A549 treated with Mapracorat at 1 μM for 4 hours (cell line): Measurements from ENCODE around the gene RPUSD3. TPM values are rescaled to one million over a fixed set of nuclear protein-coding genes. Genes with fewer than 3 reads are reported as not detected.

Experiments used
- total RNA-seq: library from RNA; stranded (reverse); fragments of 200-300 nt; extraction: Qiagen RNA extraction; gene quantifications from 5 replicates; pipeline ENCODE4 v1.2.3, GENCODE V29; 2022

Gene RPUSD3, protein sequence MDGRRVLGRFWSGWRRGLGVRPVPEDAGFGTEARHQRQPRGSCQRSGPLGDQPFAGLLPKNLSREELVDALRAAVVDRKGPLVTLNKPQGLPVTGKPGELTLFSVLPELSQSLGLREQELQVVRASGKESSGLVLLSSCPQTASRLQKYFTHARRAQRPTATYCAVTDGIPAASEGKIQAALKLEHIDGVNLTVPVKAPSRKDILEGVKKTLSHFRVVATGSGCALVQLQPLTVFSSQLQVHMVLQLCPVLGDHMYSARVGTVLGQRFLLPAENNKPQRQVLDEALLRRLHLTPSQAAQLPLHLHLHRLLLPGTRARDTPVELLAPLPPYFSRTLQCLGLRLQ
- 50.4 to 59.0 TPM (median 55.8 TPM) in 5 replicates for total RNA-seq

DNA sequence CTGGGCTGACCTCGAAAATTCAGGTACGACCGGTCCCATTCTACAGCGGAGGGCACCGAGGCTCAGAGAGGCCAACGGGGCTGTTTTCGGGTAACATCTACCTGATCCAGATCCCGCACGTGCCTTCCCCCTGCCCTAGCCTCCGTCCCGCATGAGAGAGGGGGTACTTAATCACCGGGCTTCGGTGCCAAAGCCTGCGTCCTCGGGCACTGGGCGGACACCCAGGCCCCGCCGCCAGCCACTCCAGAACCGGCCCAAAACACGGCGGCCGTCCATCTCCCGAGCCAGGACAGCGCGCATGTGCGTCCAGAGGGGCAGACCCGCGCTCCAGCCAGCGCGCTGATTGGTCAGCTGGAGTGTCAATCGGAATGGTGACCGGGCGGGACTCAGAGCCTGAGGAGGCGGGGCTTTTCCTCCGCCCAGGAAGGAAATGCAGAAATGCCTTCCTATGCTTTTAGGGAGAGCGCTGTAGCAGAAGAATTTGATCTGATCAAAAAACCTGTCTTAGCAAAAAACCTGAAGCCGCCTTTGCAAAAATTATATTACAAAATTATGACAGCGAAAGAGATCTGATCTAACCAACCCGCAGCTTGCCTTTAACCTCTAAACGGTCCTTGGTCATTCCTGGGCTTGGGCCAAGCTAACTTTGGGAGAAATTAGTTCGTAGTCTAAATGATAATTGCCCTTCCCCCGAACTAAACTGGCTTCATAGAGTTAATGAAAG, at the start of gene RPUSD3:
Gene RPUSD3, minus strand, starts transcription at position 294 of the 724 bp plus-strand sequence. Its CDS starts 18 bp downstream, at position 276.

GRCh38 chr3:9890249-9891071, 46.7 kb upstream of the RPUSD3 start, which contains the start of gene JAGN1:
TSS of gene JAGN1 (plus strand) at chr3:9890610. CDS start at chr3:9890723, 113 bp downstream.

GRCh38 chr3:9879830-9880549, 36.2 kb upstream of the RPUSD3 start, which contains the start of gene CIDEC:
TSS of gene CIDEC (minus strand) at chr3:9880253. CDS start at chr3:9878486, 1,767 bp downstream.

DNA sequence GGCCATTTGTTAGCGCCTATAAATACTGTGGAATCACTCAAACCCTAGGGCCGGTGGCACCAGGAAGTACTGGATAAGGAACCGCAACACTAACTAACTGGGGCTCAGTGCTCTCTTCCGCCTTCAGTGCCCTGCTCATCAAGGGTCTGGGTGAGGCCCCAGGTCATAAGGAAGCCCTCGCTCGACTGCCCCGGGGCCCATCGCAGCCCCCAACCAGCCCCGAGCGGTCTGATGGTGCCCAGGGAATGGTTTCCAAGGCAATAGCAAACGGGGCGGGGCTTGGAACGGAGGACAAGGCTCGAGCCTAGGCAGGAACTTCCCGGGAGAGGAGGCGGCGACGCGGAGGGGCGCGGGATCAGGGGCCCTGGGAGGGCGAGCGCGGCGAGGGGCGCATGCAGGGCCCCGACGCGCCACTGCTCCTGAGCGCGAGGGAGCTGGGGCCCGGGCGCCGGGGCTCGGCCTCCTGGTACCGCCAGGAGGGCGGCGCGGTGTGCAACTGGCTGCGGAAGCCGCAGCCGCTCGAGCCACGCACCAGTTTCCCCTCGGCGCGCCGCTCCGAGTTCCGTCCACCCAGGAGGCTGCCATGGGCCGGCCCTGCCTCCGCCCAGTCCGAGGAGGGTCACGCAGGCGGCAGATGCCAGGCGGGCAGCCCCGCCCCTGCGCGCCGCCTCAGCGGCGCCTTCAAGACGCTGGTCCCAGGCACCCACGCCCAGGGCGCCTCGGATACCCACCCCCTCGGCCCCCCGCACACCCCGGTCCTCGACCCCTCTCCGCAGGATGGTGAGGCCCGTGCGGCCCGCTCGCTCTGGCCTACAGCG, 34.0 kb downstream of the RPUSD3 start, which contains the start of gene TTLL3:
Gene TTLL3, plus strand, starts transcription at position 648 of the 818 bp plus-strand sequence. CDS start 400 bp downstream, outside the sequence.

DNA sequence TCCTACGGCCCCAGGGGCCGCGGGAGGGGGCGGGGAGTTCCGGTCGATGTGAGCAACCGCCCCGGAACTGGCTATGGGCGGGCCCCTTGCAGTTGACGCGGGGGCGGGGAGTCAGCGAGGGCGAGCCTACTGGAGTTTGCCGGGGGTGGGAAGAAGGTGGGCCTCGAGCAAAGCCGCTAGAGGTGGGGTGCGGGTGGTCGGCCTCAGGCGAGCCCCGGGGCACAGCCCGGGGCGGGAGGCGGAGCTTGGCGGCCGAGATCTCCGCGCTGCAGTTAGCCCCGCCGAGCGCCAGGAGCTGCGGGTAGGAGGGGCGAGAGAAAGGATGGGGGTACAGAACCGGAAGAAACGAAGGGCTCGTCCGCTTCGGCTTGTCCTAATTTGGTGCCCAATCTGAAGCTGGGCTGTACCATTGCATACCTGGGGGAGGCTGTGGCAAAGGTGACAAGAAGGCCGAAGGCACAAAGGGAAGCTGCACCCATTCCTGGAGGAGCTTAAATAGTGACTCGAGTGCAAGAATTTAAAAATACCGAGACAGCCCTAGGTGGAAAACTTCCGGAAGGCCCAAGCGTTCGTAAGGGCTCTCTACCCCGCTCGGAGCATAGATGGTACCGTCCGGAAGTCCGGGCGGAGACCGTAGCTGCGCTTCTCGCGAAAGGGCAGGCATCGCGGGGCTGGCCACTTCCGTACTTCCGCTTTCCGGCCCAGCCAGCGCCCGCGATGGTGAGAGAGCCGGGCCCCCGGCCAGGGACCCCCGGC, 51.2 kb downstream of the RPUSD3 start, which contains the start of the genes ARPC4 and TADA3:
Gene ARPC4, plus strand, starts transcription at position 678 of the 756 bp plus-strand sequence. Its CDS starts 40 bp downstream, at position 718.
Gene TADA3, minus strand, starts transcription at position 69 of the 756 bp plus-strand sequence. CDS start 1,007 bp downstream, outside the sequence.

Other genes starting within 250 kb of the RPUSD3 start
- gene MTMR14, start 194.5 kb downstream of the RPUSD3 start, total RNA-seq: 27.6 to 30.7 TPM (median 28.2 TPM) in 5 replicates
- 0.15 to 0.31 TPM (median 0.17 TPM) in 3 of 5 replicates, not detected in the others for gene CPNE9, start 140.2 kb downstream of the RPUSD3 start, total RNA-seq
- 17.6 to 20.3 TPM (median 18.6 TPM) in 5 replicates for gene BRPF1, start 112.3 kb downstream of the RPUSD3 start, total RNA-seq
- 12.7 to 21.2 TPM (median 16.9 TPM) in 5 replicates for gene OGG1, start 94.1 kb downstream of the RPUSD3 start, total RNA-seq
- 12.3 to 18.0 TPM (median 16.3 TPM) in 5 replicates for gene CAMK1, start 74.1 kb downstream of the RPUSD3 start, total RNA-seq
- gene TADA3, start 51.5 kb downstream of the RPUSD3 start, total RNA-seq: 54.5 to 60.5 TPM (median 59.9 TPM) in 5 replicates
- gene ARPC4, start 50.9 kb downstream of the RPUSD3 start, total RNA-seq: 153 to 231 TPM (median 158 TPM) in 5 replicates
- 6.0 to 8.3 TPM (median 7.0 TPM) in 5 replicates for gene TTLL3, start 33.7 kb downstream of the RPUSD3 start, total RNA-seq
- 50.4 to 66.9 TPM (median 56.5 TPM) in 5 replicates for gene CIDEC, start 36.2 kb upstream of the RPUSD3 start, total RNA-seq
- 82.2 to 95.8 TPM (median 93.2 TPM) in 5 replicates for gene JAGN1, start 46.6 kb upstream of the RPUSD3 start, total RNA-seq
- 1.2 to 1.7 TPM (median 1.4 TPM) in 5 replicates for gene IL17RE, start 58.8 kb upstream of the RPUSD3 start, total RNA-seq
- 25.4 to 34.2 TPM (median 31.6 TPM) in 5 replicates for gene IL17RC, start 73.1 kb upstream of the RPUSD3 start, total RNA-seq
- 10.5 to 14.9 TPM (median 13.2 TPM) in 5 replicates for gene CRELD1, start 89.8 kb upstream of the RPUSD3 start, total RNA-seq
- 1.2 to 1.9 TPM (median 1.7 TPM) in 5 replicates for gene PRRT3, start 108.4 kb upstream of the RPUSD3 start, total RNA-seq
- 105 to 146 TPM (median 111 TPM) in 5 replicates for gene EMC3, start 142.8 kb upstream of the RPUSD3 start, total RNA-seq
- 17.2 to 20.1 TPM (median 18.7 TPM) in 5 replicates for gene FANCD2, start 182.4 kb upstream of the RPUSD3 start, total RNA-seq